ENCODE results near the gene KIF11. TPM values are rescaled to one million over a fixed set of nuclear protein-coding genes. Genes with fewer than 3 reads are reported as not detected.

KIF11 gene
- total RNA-seq, 2 donors from 2014 or later, result 10.2 to 31.6 TPM

DNA sequence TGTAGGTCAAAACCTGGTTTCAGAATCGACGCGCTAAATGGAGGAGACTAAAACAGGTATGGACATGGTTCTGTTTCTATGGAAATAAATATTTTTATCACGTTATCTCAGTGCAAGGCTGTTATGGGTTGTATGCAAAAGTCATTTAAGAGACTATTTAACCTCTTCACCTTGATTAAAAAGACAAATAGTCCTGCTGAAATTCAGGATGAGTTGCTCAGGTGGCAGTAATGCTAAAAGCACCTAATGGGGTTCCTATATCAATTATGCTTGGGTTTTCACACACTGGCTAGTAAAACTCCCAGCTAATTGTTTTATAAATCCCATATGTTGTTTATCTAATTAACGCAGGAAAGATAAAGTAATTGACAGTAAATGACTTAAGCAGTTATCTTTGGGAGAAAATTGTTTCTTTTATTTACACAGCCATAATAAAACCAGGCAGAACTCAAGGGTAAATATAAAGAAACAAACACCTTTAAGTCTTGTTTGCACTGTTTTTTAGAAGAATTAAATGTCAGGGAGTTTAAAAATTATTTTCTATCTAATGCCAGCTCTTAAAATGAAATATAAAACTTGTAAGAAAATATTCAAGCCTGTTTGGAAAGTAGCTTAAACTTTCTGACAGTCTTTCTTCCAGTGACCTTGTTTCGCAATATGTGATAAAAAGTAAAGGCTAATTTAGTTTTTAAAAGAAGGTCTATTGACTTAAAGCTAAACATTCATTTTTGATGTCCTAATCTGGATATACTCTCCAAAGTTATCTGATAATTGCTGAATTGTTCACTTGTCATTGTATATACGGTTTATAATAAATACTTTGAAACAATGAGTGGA, 100.0 kb downstream of the KIF11 start:
- Histone ChIP-seq H3K27me3 (peaks cover 6% of the 10 kb centered on the region), H3K4me1 (no peaks in the 10 kb centered on the region), H3K4me3 (peak overlapping the region; percentile 0), H3K36me3 (no peaks in the 10 kb centered on the region), H3K9ac (ENCODE audit: low read depth in 2 of 2, low read length in 2 of 2) (no peak overlapping the region), H3K9me3 (no peaks in the 10 kb centered on the region), H3K27ac (no peak overlapping the region)
- intact Hi-C loops (cut with DNase I), result no loop called here
- TF ChIP-seq, protein P1, sequence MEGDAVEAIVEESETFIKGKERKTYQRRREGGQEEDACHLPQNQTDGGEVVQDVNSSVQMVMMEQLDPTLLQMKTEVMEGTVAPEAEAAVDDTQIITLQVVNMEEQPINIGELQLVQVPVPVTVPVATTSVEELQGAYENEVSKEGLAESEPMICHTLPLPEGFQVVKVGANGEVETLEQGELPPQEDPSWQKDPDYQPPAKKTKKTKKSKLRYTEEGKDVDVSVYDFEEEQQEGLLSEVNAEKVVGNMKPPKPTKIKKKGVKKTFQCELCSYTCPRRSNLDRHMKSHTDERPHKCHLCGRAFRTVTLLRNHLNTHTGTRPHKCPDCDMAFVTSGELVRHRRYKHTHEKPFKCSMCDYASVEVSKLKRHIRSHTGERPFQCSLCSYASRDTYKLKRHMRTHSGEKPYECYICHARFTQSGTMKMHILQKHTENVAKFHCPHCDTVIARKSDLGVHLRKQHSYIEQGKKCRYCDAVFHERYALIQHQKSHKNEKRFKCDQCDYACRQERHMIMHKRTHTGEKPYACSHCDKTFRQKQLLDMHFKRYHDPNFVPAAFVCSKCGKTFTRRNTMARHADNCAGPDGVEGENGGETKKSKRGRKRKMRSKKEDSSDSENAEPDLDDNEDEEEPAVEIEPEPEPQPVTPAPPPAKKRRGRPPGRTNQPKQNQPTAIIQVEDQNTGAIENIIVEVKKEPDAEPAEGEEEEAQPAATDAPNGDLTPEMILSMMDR (IDR thresholded peaks at IDR 0.05), result no peak
- DNase-seq, result no peak

DNA sequence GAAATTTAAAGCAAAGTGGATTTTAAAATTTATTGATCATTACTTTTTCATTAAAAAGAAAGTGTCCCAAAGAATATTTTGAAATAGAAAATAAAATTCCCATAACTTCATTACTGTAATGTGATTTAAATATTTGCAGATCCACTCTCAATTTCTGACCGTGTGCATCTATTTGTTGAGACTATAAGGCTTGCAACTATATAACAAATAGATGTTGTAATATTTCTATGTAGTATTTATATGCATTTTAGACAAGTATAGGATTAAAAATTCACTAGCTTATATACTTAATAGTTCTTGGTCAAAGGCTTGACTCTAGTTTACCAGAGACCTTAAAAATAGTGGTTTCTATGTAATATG, 100.6 kb downstream of the KIF11 start:
- H3K9ac ChIP-seq (ENCODE audit: low read depth in 2 of 2, low read length in 2 of 2), result no peak overlapping the region
- no peaks in the 10 kb centered on the region for H3K36me3 ChIP-seq
- TF ChIP-seq, protein P1 (IDR thresholded peaks at IDR 0.05), result no peak
- H3K27me3 ChIP-seq, result peaks cover 6% of the 10 kb centered on the region
- no peak for DNase-seq
- no peak overlapping the region for H3K4me3 ChIP-seq
- intact Hi-C loops (cut with DNase I), result no loop called here
- H3K27ac ChIP-seq, result no peak overlapping the region
- H3K4me1 ChIP-seq, result no peaks in the 10 kb centered on the region
- no peaks in the 10 kb centered on the region for H3K9me3 ChIP-seq

DNA sequence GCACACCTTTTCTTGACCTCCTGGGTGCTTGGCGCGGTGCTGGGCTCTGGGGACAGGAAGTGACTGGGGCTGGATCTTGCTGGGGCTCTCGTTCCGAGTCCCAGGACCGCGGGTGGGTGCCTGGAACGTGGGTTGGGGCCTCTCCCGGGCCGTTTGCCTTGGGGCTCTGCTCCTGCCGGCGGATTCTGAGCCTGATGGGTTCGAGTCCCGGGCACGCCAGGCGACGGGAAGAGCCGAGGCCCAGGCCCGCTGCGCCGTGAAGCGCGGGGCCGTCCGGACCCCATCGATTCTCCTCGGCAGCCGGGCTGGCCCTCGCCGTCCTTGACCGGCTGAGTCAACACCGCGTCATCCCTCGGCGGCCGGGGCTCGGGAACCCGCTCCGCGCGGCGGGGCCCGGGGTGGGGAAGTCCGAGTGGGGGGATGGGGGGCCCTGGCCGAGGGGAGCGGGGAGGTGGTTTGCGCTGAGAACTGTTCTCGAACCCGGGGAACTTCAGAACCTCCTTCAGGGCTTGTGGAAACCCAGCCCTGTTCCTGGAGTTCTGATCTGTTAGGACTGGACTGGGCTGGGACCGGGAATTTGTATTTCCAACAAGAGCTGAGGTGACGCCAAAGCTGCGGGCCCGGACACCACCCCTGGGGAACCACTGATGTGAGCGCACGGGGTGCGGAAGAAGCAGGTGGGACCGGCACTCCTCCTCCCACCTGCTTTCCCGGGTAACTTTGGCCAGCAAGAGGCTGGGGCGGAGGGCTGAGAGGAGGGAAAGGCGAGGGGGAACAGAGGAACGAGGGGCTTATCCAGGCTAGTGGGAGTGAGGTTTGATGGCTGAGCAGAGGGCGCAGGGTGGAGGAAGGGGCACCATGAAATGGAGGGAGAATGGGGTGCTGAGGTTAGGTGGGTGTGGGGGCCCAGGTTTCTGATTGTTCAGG, 103.0 kb downstream of the KIF11 start:
- H3K36me3 ChIP-seq, result no peaks in the 10 kb centered on the region
- peak overlapping the region in 1 of 2 donors; percentile 33 for H3K9ac ChIP-seq (ENCODE audit: low read depth in 2 of 2, low read length in 2 of 2)
- DNase-seq, result no peak
- intact Hi-C loops (cut with DNase I), result no loop called here
- no peak overlapping the region for H3K27ac ChIP-seq
- H3K27me3 ChIP-seq, result no peaks in the 10 kb centered on the region
- TF ChIP-seq, protein P1 (IDR thresholded peaks at IDR 0.05), result no peak
- no peaks in the 10 kb centered on the region for H3K4me1 ChIP-seq
- H3K4me3 ChIP-seq, result no peak overlapping the region
- H3K9me3 ChIP-seq, result no peaks in the 10 kb centered on the region

DNA sequence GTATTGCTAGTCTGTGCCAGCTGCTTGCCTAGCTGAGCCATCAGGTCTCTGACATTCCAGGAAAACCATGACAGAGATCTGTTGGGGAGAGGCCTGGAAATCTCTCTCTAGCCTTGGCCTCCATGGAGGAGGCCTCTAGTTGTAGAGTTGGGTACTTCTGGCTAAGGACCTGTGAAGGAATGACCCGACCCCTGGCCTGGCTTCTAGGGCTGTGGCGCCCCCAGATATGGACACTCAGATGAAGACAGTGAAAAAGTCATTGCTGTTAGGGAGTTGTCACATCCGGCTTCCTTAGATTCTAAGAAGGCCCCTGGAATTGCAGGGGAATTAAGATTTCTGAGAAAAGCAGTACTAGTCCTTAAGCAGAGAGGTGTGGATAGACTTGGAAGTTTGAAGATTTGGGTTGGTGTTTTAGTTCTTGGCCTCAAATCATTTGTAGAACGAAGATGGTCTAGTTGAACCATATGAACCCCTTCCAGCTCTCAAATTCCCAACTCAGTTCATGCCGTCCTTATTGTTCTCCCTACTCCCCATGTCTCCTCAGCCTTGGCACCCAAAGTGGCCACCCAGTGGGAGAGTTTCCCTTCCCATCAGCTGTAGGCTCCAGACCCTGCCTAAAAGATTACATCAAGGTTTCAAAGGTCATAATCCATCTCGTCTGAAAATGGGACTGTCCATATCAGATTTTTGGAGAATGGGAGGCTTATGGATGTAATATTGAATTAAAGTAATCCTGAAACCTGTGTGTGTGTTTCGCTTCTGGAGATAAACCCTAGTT, 103.9 kb downstream of the KIF11 start:
- H3K9ac ChIP-seq (ENCODE audit: low read depth in 2 of 2, low read length in 2 of 2), result no peak overlapping the region
- intact Hi-C loops (cut with DNase I), result no loop called here
- H3K27ac ChIP-seq, result no peak overlapping the region
- H3K9me3 ChIP-seq, result no peaks in the 10 kb centered on the region
- no peaks in the 10 kb centered on the region for H3K4me1 ChIP-seq
- H3K27me3 ChIP-seq, result no peaks in the 10 kb centered on the region
- H3K36me3 ChIP-seq, result no peaks in the 10 kb centered on the region
- no peak for DNase-seq
- TF ChIP-seq, protein P1 (IDR thresholded peaks at IDR 0.05), result no peak
- H3K4me3 ChIP-seq, result no peak overlapping the region

All from colonic mucosa (tissue), 4 donors.